GM12878 (cell line): ENCODE results near the gene HS3ST5. TPM values are rescaled to one million over a fixed set of nuclear protein-coding genes. Genes with fewer than 3 reads are reported as not detected.

ENCODE experiments used
- ATAC-seq: fragments of 200-7000 bp; cut with Tn5 transposase; 3 replicates; pipeline ENCODE4 v1.9.1; 2020; ENCODE audit warnings: mild to moderate bottlenecking, moderate library complexity
- BruUV-seq: library from RNA; stranded (reverse); fragments of 400-500 nt; replicated peaks from 2 replicates; lab custom pipeline; 2021; lab: Mats Ljungman, UMichigan
- CTCF ChIA-PET: fragments of 300-600 bp; sonication (Branson Sonifier 250); formaldehyde crosslinking; extraction: SDS; loops from one replicate; lab custom pipeline; 2021; ENCODE audit warnings: inconsistent platforms; lab: Yijun Ruan, JAX
- POLR2A ChIA-PET: fragments of 350-600 bp; formaldehyde crosslinking; extraction: SDS; loops from one replicate; lab custom pipeline; 2021; ENCODE audit warnings: inconsistent platforms; lab: Charles Lee
- RAD21 ChIA-PET: fragments of 300-600 bp; sonication (Branson Sonifier 250); formaldehyde crosslinking; loops from one replicate; lab custom pipeline; 2023; ENCODE audit warnings: antibody characterized with exemption; ENCODE audit not compliant: unreplicated experiment; lab: Charles Lee
- SMC1A ChIA-PET: fragments of 300-600 bp; sonication (Branson Sonifier 250); formaldehyde crosslinking; loops from one replicate; lab custom pipeline; 2023; ENCODE audit not compliant: unreplicated experiment, uncharacterized antibody; lab: Charles Lee
- DNase-seq: peaks from one replicate; pipeline ENCODE4 v3.0.0-alpha.2; 2011; ENCODE audit warnings: low read depth, low spot score
- FAIRE-seq: peaks from 3 replicates; lab custom pipeline; 2011; peaks lifted over from hg19 to GRCh38; lab: Jason Lieb, UNC
- H2AFZ ChIP-seq: 2 replicates; pipeline ENCODE4 v1.6.0; 2011; ENCODE audit warnings: low read depth, low read length, control low read depth; ENCODE audit not compliant: control insufficient read depth
- H3K27ac ChIP-seq: 2 replicates; pipeline ENCODE4 v1.5.1; 2011; ENCODE audit warnings: control low read depth; ENCODE audit not compliant: control insufficient read depth, insufficient read depth
- H3K27me3 ChIP-seq, 2 experiments: replicated peaks in 1 of 2; 2 replicates each; pipeline versions ENCODE4 v1.6.0 to v1.6.1; 2011; ENCODE audit warnings: low read length in 1 of 2; ENCODE audit not compliant: control insufficient read depth in 2 of 2, insufficient read depth in 2 of 2
- H3K36me3 ChIP-seq, 2 experiments: 2 replicates each; pipeline ENCODE4 v1.5.1; 2011; ENCODE audit warnings: low read length in 1 of 2; ENCODE audit not compliant: control insufficient read depth in 2 of 2, insufficient read depth in 2 of 2
- H3K4me1 ChIP-seq: 2 replicates; pipeline ENCODE4 v1.6.1; 2011; ENCODE audit warnings: mild to moderate bottlenecking, low read length, moderate library complexity, mixed read lengths; ENCODE audit not compliant: control insufficient read depth, insufficient read depth
- H3K4me2 ChIP-seq: 2 replicates; pipeline ENCODE4 v1.6.0; 2011; ENCODE audit warnings: control low read depth; ENCODE audit not compliant: control insufficient read depth, insufficient read depth
- H3K4me3 ChIP-seq: fragments of 200-600 bp; sonication (generic); 2 replicates; pipeline ENCODE4 v1.5.1; 2016
- H3K79me2 ChIP-seq: 2 replicates; pipeline ENCODE4 v1.6.0; 2011; ENCODE audit warnings: low read length; ENCODE audit not compliant: control insufficient read depth, insufficient read depth
- H3K9ac ChIP-seq: 2 replicates; pipeline ENCODE4 v1.8.0; 2011; ENCODE audit warnings: low read length, control low read depth, mixed read lengths; ENCODE audit not compliant: control insufficient read depth, insufficient read depth
- H3K9me3 ChIP-seq: replicated peaks from 3 replicates; pipeline ENCODE4 v1.5.1; 2011; ENCODE audit warnings: mild to moderate bottlenecking, low read length; ENCODE audit not compliant: control insufficient read depth, insufficient read depth
- H4K20me1 ChIP-seq: 2 replicates; pipeline ENCODE4 v1.6.0; 2011; ENCODE audit not compliant: control insufficient read depth, insufficient read depth
- CBFB ChIP-seq: IDR thresholded peaks from 2 replicates; pipeline ENCODE4 v1.6.1; 2016; ENCODE audit warnings: antibody characterized with exemption, low read depth
- CHD4 ChIP-seq: fragments of 200-600 bp; sonication (generic); IDR thresholded peaks from 2 replicates; pipeline ENCODE4 v1.6.1; 2016; ENCODE audit warnings: mild to moderate bottlenecking
- EED ChIP-seq: sonication (generic); IDR thresholded peaks from 2 replicates; pipeline ENCODE4 v1.6.1; 2016; ENCODE audit warnings: antibody characterized with exemption, low read depth
- HDAC2 ChIP-seq: fragments of 200-600 bp; sonication (generic); IDR thresholded peaks from 2 replicates; pipeline ENCODE4 v1.6.1; 2017
- HDGF ChIP-seq: fragments of 450-650 bp; IDR thresholded peaks from 2 replicates; pipeline ENCODE4 v1.6.1; 2016; ENCODE audit warnings: antibody characterized with exemption
- NFIC ChIP-seq: IDR thresholded peaks from 2 replicates; pipeline ENCODE4 v1.6.1; 2012; ENCODE audit warnings: low read depth, mild to moderate bottlenecking, inconsistent platforms, low read length, moderate library complexity
- NFXL1 ChIP-seq: fragments of 450-650 bp; IDR thresholded peaks from 2 replicates; pipeline ENCODE4 v1.6.1; 2017; ENCODE audit warnings: antibody characterized with exemption, mild to moderate bottlenecking, borderline replicate concordance
- NR2C1 ChIP-seq: fragments of 450-650 bp; IDR thresholded peaks from 2 replicates; pipeline ENCODE4 v1.6.1; 2017; ENCODE audit warnings: antibody characterized with exemption, mild to moderate bottlenecking, moderate library complexity
- PML ChIP-seq: IDR thresholded peaks from 2 replicates; pipeline ENCODE4 v1.6.1; 2012; ENCODE audit warnings: low read length, inconsistent platforms
- SUPT20H ChIP-seq: IDR thresholded peaks from 2 replicates; pipeline ENCODE4 v1.6.1; 2011; ENCODE audit warnings: low read depth, mild to moderate bottlenecking, low read length, moderate library complexity, borderline replicate concordance; ENCODE audit not compliant: control insufficient read depth
- ZBTB11 ChIP-seq: fragments of 450-650 bp; formaldehyde crosslinking; IDR thresholded peaks from 2 replicates; pipeline ENCODE4 v1.5.0; 2022; ENCODE audit warnings: mild to moderate bottlenecking, missing genetic modification characterization
- ZNF217 ChIP-seq: fragments of 450-650 bp; IDR thresholded peaks from 2 replicates; pipeline ENCODE4 v1.6.1; 2017; ENCODE audit warnings: antibody characterized with exemption, mild to moderate bottlenecking
- WGBS: methylation state at CpG from one replicate; pipeline ENCODE4 v1.1.6; 2016; ENCODE audit warnings: low lambda C conversion rate; ENCODE audit not compliant: insufficient replicate concordance, insufficient coverage; ENCODE audit errors: missing lambda C conversion rate; 5-methylcytosine and 5-hydroxymethylcytosine counted together
- in situ Hi-C: fragments of 300-500 bp; cut with MboI; formaldehyde crosslinking; loops from 9 replicates; pipeline ENCODE4 v1.14.3; 2018; ENCODE audit warnings: mixed read lengths
- intact Hi-C: fragments of 100-400 bp; cut with micrococcal nuclease; formaldehyde crosslinking; loops from one replicate; pipeline ENCODE4 v1.14.2; 2022; ENCODE audit not compliant: unreplicated experiment
- polyA plus RNA-seq, 11 experiments: library from polyadenylated mRNA; depleted of rRNA in 4 of 11; unstranded in 6 of 11; stranded (reverse) in 5 of 11; fragments of >200 nt; fragmentation: Nextera tagmentation in 4 of 11; fragmentation: Illumina TruSeq in 1 of 11; extraction: Ambion mirVana in 4 of 11; extraction: Trizol in 1 of 11; gene quantifications; 1 replicate in 1 of 11; 2 replicates in 10 of 11; pipeline versions ENCODE4 v1.2.1 to v1.2.3, GENCODE V29; 2011 to 2016; ENCODE audit warnings: inconsistent platforms in 2 of 11, missing spikeins in 2 of 11, low read depth in 1 of 11
- total RNA-seq, 4 experiments: library from RNA; depleted of rRNA in 3 of 4; stranded (reverse); fragments of >200 nt in 3 of 4; fragmentation: Illumina TruSeq in 1 of 4; extraction: Trizol in 1 of 4; gene quantifications; 2 replicates each; pipeline versions ENCODE4 v1.2.1 to v1.2.3, GENCODE V29; 2013 to 2021
- TF ChIP-seq, protein P1 (sequence below): fragments of 450-650 bp; formaldehyde crosslinking; IDR thresholded peaks from 2 replicates; pipeline ENCODE4 v1.4.0; 2020; ENCODE audit warnings: mild to moderate bottlenecking, moderate library complexity
- TF ChIP-seq, protein P2 (sequence below), 3 experiments: IDR thresholded peaks in 2 of 3; conservative IDR thresholded peaks in 1 of 3; 2 replicates each; pipeline ENCODE4 v1.5.1; 2011; ENCODE audit warnings: low read depth in 3 of 3, low read length in 3 of 3, mild to moderate bottlenecking in 3 of 3, control low read depth in 2 of 3, moderate library complexity in 2 of 3, inconsistent platforms in 1 of 3, mixed read lengths in 1 of 3; ENCODE audit not compliant: control insufficient read depth in 2 of 3, insufficient read depth in 1 of 3; ENCODE audit errors: extremely low read depth in 1 of 3

HS3ST5 gene
- total and polyA plus RNA-seq, 10 of the 15 experiments (the other 5 are each of a cell fraction or from before 2014, with no cell fraction given), result 0.04 TPM; not detected in 9

DNA sequence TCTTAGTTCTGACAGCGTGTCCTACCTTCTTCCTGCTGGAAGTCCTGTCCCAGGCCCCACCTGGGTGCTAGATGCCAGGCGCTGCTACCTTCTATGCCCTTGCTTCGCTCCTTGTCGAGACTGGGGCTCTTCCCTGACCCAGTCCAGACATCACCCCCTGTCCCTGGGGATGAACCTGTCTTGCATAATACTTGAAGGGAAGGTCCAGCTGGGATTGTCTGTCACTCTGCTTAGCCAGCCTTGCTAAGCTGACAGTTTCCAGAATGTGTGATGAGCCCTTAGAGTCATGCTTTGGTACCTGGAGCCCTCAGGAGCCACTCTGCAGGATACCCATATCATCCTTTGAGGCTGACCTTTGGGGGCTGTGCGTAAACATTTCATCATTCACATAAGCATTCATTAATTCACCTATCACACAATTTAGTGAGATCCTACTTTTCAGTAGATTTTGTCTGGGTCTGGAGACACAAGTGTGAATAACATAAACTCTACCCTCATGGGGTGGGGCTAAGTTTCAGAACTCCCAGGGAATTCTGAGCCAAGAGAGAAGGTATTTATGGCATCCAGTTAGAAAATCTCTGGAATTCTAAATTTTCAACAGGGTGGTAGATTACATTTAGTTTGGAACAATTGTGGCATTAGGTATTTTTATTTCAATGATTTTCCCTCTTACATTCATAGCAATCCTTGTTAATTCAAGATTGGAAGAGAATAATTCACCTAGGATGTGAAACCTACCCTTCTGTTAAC is 220.7 kb downstream of the HS3ST5 start:
- in situ Hi-C loops, result no loop called here
- WGBS, result 3% methylated on average over 5 of the region's 5 CpGs
- intact Hi-C loops, result no loop called here
- DNase-seq, result no peak
- Histone ChIP-seq H3K27me3 (no peaks in the 10 kb centered on the region; a peak in 1 of 4 replicates), H3K36me3 (no peaks in the 10 kb centered on the region), H2AFZ (no peak overlapping the region), H4K20me1 (no peaks in the 10 kb centered on the region), H3K4me3 (no peak overlapping the region), H3K9me3 (no peaks in the 10 kb centered on the region), H3K27ac (no peak overlapping the region)
- BruUV-seq, result no TSS peak
- ChIA-PET RAD21 (no interaction called here), CTCF (no interaction called here), POLR2A (no interaction called here)
- no peak for FAIRE-seq
- TF ChIP-seq EED, result no peak
- TF ChIP-seq, protein P1, sequence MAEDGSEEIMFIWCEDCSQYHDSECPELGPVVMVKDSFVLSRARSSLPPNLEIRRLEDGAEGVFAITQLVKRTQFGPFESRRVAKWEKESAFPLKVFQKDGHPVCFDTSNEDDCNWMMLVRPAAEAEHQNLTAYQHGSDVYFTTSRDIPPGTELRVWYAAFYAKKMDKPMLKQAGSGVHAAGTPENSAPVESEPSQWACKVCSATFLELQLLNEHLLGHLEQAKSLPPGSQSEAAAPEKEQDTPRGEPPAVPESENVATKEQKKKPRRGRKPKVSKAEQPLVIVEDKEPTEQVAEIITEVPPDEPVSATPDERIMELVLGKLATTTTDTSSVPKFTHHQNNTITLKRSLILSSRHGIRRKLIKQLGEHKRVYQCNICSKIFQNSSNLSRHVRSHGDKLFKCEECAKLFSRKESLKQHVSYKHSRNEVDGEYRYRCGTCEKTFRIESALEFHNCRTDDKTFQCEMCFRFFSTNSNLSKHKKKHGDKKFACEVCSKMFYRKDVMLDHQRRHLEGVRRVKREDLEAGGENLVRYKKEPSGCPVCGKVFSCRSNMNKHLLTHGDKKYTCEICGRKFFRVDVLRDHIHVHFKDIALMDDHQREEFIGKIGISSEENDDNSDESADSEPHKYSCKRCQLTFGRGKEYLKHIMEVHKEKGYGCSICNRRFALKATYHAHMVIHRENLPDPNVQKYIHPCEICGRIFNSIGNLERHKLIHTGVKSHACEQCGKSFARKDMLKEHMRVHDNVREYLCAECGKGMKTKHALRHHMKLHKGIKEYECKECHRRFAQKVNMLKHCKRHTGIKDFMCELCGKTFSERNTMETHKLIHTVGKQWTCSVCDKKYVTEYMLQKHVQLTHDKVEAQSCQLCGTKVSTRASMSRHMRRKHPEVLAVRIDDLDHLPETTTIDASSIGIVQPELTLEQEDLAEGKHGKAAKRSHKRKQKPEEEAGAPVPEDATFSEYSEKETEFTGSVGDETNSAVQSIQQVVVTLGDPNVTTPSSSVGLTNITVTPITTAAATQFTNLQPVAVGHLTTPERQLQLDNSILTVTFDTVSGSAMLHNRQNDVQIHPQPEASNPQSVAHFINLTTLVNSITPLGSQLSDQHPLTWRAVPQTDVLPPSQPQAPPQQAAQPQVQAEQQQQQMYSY, result no peak
- no peak for TF ChIP-seq SUPT20H
- TF ChIP-seq ZBTB11, result no peak
- TF ChIP-seq ZNF217, result no peak
- TF ChIP-seq PML, result no peak
- no peak for TF ChIP-seq HDGF
- TF ChIP-seq, protein P2, sequence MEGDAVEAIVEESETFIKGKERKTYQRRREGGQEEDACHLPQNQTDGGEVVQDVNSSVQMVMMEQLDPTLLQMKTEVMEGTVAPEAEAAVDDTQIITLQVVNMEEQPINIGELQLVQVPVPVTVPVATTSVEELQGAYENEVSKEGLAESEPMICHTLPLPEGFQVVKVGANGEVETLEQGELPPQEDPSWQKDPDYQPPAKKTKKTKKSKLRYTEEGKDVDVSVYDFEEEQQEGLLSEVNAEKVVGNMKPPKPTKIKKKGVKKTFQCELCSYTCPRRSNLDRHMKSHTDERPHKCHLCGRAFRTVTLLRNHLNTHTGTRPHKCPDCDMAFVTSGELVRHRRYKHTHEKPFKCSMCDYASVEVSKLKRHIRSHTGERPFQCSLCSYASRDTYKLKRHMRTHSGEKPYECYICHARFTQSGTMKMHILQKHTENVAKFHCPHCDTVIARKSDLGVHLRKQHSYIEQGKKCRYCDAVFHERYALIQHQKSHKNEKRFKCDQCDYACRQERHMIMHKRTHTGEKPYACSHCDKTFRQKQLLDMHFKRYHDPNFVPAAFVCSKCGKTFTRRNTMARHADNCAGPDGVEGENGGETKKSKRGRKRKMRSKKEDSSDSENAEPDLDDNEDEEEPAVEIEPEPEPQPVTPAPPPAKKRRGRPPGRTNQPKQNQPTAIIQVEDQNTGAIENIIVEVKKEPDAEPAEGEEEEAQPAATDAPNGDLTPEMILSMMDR (IDR thresholded peaks at IDR 0.05 in 2 of 3, conservative IDR thresholded peaks at IDR 0.05 in 1 of 3; ENCODE audit: control insufficient read depth in 2 of 3, extremely low read depth in 1 of 3, insufficient read depth in 1 of 3, low read depth in 3 of 3, low read length in 3 of 3), result no peak
- no peak for TF ChIP-seq CHD4
- no peak for TF ChIP-seq NFXL1
- no peak for TF ChIP-seq NFIC
- no peak for TF ChIP-seq NR2C1
- no peak for TF ChIP-seq CBFB
- TF ChIP-seq HDAC2, result no peak
- TF ChIP-seq, all 136 proteins: peak for 0
- ATAC-seq, result no peak
- no peak overlapping the region for H3K4me2 ChIP-seq
- H3K9ac ChIP-seq, result no peak overlapping the region
- no peaks in the 10 kb centered on the region for H3K79me2 ChIP-seq
- SMC1A ChIA-PET, result no interaction called here
- H3K4me1 ChIP-seq, result no peaks in the 10 kb centered on the region
